Pancreas (tissue), 10 donors: ENCODE data around the gene OVCA2. TPM values are rescaled to one million over a fixed set of nuclear protein-coding genes. Genes with fewer than 3 reads are reported as not detected.

Experiments used
- ATAC-seq, 4 donors: fragments of 200-7000 bp; cut with Tn5 transposase; one replicate each; pipeline versions ENCODE4 v1.8.0 to v1.9.1; 2020; ENCODE audit warnings: mild to moderate bottlenecking in 4 of 4, moderate library complexity in 4 of 4
- DNase-seq, 6 donors: peaks; one replicate each; pipeline ENCODE4 v3.0.0-alpha.2; 2020
- FAIRE-seq: peaks from 2 replicates; lab custom pipeline; 2012; peaks lifted over from hg19 to GRCh38; lab: Jason Lieb, UNC
- H3K27ac ChIP-seq, 4 donors: fragments of 200-600 bp; sonication (generic); 1 replicate in 3 of 4; 2 replicates in 1 of 4; pipeline versions ENCODE4 v1.5.0 to v1.8.0; 2020
- H3K27me3 ChIP-seq, 4 donors: fragments of 200-600 bp; one replicate each; pipeline ENCODE4 v1.8.0; 2021
- H3K36me3 ChIP-seq, 3 donors: fragments of 200-600 bp; sonication (generic) in 1 of 3; one replicate each; pipeline versions ENCODE4 v1.5.0 to v1.8.0; 2020 to 2021
- H3K4me1 ChIP-seq, 3 donors: fragments of 200-600 bp; one replicate each; pipeline ENCODE4 v1.8.0; 2021
- H3K4me3 ChIP-seq, 4 donors: fragments of 200-600 bp; sonication (generic) in 2 of 4; one replicate each; pipeline versions ENCODE4 v1.5.0 to v1.8.0; 2020 to 2021
- H3K9me3 ChIP-seq, 4 donors: fragments of 200-600 bp; one replicate each; pipeline ENCODE4 v1.8.0; 2021
- WGBS, 2 donors: extraction: QIAGEN DNeasy Blood & Tissue Kit; methylation state at CpG; one replicate each; pipeline ENCODE4 v1.1.7; 2013; 5-methylcytosine and 5-hydroxymethylcytosine counted together
- intact Hi-C, 3 donors: fragments of 100-400 bp; cut with DNase I; formaldehyde crosslinking; loops; one replicate each; pipeline versions ENCODE4 v1.11.1 to v1.14.2; 2022
- polyA plus RNA-seq, 2 donors: library from polyadenylated mRNA; stranded (reverse); fragments of 200-250 nt; gene quantifications; one replicate each; pipeline ENCODE4 v1.2.3, GENCODE V29; 2013
- total RNA-seq, 6 donors: library from RNA; stranded (reverse); fragmentation: NEBNext Ultra II Directional in 4 of 6; extraction: Animal tissue kit (Norgen Biotek cat#: 25700) in 4 of 6; gene quantifications; one replicate each; pipeline versions ENCODE4 v1.2.1 to v1.2.4, GENCODE V29; 2021 to 2023
- TF ChIP-seq, protein P1 (sequence below), 4 donors: fragments of 200-600 bp; sonication (generic) in 3 of 4; IDR thresholded peaks; one replicate each; pipeline versions ENCODE4 v1.5.0 to v1.8.0; 2021; ENCODE audit warnings: antibody characterized with exemption in 4 of 4
- donor health status: healthy with polysubstance abuse.
- donor health status: DM: no; HTN: no; CAD: no; lungs with moderate emphysema.
- donor health status: DM: no; HTN: no; CAD: no.
- donor health status: control.
- donor health status: control.
- donor health status: Bipolar disorder and iron deficiency.
- donor health status: DM: yes; HTN: yes; CAD: no.
- donor health status: DM: no; HTN: no; CAD: no.
- donor health status: DM: no; HTN: no; CAD: no.
- donor health status: DM: yes; HTN: yes; CAD: no.

Gene OVCA2
- total and polyA plus RNA-seq, 8 donors: 10.4 to 79.3 (median 18.6) TPM

- Histone ChIP-seq H3K27ac (peak overlapping the region in 2 of 4 donors; percentile 3 to 9), H3K4me3 (peak overlapping the region in 1 of 4 donors; percentile 34), H3K4me1 (peaks cover 0 to 3% (median 0%) of the 10 kb centered on the region in 3 donors), H3K9me3 (no peaks in the 10 kb centered on the region), H3K36me3 (peaks cover 0 to 13% (median 0%) of the 10 kb centered on the region in 3 donors), H3K27me3 (peaks cover 0 to 3% (median 0%) of the 10 kb centered on the region in 4 donors)
- 79 to 84% methylated on average over 21 of the region's 21 CpGs for WGBS, 2 donors
- intact Hi-C loops: loop anchor here in 2 of 3 donors (5.0 to 10.0 kb wide), 2 partner anchors 175 to 188 kb away; no protein-coding TSS in a partner anchor
- ATAC-seq (no peak), DNase-seq (no peak), FAIRE-seq (no peak)
- TF ChIP-seq, protein P1, sequence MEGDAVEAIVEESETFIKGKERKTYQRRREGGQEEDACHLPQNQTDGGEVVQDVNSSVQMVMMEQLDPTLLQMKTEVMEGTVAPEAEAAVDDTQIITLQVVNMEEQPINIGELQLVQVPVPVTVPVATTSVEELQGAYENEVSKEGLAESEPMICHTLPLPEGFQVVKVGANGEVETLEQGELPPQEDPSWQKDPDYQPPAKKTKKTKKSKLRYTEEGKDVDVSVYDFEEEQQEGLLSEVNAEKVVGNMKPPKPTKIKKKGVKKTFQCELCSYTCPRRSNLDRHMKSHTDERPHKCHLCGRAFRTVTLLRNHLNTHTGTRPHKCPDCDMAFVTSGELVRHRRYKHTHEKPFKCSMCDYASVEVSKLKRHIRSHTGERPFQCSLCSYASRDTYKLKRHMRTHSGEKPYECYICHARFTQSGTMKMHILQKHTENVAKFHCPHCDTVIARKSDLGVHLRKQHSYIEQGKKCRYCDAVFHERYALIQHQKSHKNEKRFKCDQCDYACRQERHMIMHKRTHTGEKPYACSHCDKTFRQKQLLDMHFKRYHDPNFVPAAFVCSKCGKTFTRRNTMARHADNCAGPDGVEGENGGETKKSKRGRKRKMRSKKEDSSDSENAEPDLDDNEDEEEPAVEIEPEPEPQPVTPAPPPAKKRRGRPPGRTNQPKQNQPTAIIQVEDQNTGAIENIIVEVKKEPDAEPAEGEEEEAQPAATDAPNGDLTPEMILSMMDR (IDR thresholded peaks at IDR 0.05): no peak
These were observed 17.9 kb downstream of the OVCA2 start for GRCh38 chr17:2059547-2060384.

DNA sequence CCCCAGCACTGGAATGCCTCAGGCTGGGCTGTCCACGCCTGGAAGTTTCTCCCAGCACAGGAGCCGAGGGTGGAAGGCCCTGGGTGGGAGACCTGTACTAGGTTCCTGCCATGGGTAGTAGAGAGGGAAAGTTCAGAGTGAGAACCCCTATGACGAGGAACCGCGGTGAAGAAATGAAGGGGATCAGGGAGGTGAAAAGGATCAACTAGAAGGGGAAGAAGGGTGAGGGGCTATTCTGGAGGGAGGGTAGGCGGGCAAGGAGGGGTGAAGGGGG lies 18.5 kb downstream of the OVCA2 start:
- Histone ChIP-seq H3K27ac (peak overlapping the region in 2 of 4 donors; percentile 4 to 11), H3K4me1 (peaks cover 0 to 3% (median 0%) of the 10 kb centered on the region in 3 donors), H3K9me3 (no peaks in the 10 kb centered on the region), H3K4me3 (no peak overlapping the region), H3K36me3 (peaks cover 0 to 18% (median 0%) of the 10 kb centered on the region in 3 donors), H3K27me3 (peaks cover 0 to 3% (median 0%) of the 10 kb centered on the region in 4 donors)
- intact Hi-C loops: loop anchor here in 1 of 3 donors (10.0 kb wide), 1 partner anchor 174 kb away; no protein-coding TSS in a partner anchor
- no peak for FAIRE-seq
- ATAC-seq: no peak
- 87 to 90% methylated on average over 6 of the region's 6 CpGs for WGBS, 2 donors
- no peak for DNase-seq
- TF ChIP-seq, protein P1 (IDR thresholded peaks at IDR 0.05): no peak

DNA sequence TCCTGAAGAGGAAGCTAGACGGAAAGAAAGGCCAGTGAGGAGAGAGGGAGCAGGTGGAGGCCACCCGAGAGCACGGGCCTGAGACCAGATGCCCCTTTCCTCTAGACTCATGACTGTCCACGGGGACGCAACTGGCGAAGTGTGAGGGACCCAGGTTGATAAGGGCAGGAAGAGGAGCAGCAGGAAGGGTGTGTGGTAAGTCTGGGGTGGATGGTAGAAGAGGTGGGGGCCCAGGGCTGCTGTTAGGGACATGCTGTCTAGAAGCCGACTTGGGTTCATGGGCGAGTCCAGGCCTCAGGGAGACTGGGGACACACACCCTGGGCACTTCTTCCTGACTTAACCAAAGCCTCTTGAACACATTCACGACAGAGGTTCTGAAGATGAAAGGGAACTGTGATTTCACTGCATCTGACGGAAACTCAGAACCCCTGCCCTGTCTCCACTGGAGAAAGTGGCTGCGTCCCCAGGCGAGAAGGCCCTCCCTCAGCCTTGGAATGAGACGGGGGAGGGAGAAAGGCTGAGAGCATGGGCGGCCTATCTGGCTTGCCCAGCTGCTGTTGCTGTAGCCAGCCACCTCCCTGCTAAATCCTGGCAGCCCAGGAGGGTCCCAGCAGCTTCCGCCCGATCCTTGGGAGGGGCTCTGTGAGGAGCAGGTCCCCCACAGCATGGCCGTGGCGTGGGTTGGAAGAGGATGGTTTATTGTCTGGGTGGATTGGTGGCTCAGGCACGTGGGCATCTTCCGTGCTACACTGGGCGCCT lies 19.0 kb downstream of the OVCA2 start:
- peak in 1 of 6 donors; percentile 61 for DNase-seq
- no peak for ATAC-seq
- TF ChIP-seq, protein P1 (IDR thresholded peaks at IDR 0.05): no peak

GRCh38 chr17:2061441-2061958 lies 19.7 kb downstream of the OVCA2 start:
- ATAC-seq (no peak), FAIRE-seq (no peak)
- 86 to 88% methylated on average over 17 of the region's 17 CpGs for WGBS, 2 donors

More for the DNA sequence above, 19.0 kb downstream of the OVCA2 start:
- intact Hi-C loops: loop anchor here in 1 of 3 donors (10.0 kb wide), 1 partner anchor 174 kb away; no protein-coding TSS in a partner anchor
- Histone ChIP-seq H3K36me3 (peaks cover 0 to 21% (median 0%) of the 10 kb centered on the region in 3 donors), H3K9me3 (no peaks in the 10 kb centered on the region), H3K4me1 (no peaks in the 10 kb centered on the region), H3K27me3 (peaks cover 0 to 3% (median 0%) of the 10 kb centered on the region in 4 donors), H3K27ac (peak overlapping the region in 1 of 4 donors; percentile 11), H3K4me3 (no peak overlapping the region)
- no peak for FAIRE-seq
- WGBS, 2 donors: 85 to 87% methylated on average over 20 to 21 of the region's 21 CpGs

More at GRCh38 chr17:2061441-2061958, 19.7 kb downstream of the OVCA2 start:
- H3K27me3 ChIP-seq: peaks cover 0 to 3% (median 0%) of the 10 kb centered on the region in 4 donors
- H3K27ac ChIP-seq: no peak overlapping the region
- no peak overlapping the region for H3K4me3 ChIP-seq
- no peak for DNase-seq
- peaks cover 0 to 21% (median 0%) of the 10 kb centered on the region in 3 donors for H3K36me3 ChIP-seq
- H3K9me3 ChIP-seq: no peaks in the 10 kb centered on the region
- TF ChIP-seq, protein P1 (IDR thresholded peaks at IDR 0.05): no peak
- H3K4me1 ChIP-seq: no peaks in the 10 kb centered on the region
- intact Hi-C loops: loop anchor here in 1 of 3 donors (10.0 kb wide), 1 partner anchor 173 kb away; no protein-coding TSS in a partner anchor
